Parathyroid adenoma (tissue), 2 donors: ENCODE data around the gene PIH1D1.

Source experiments
- H2AFZ ChIP-seq: fragments of 300-600 bp; sonication (generic); one replicate; pipeline ENCODE4 v1.7.0; 2017; ENCODE audit warnings: antibody characterized with exemption, mild to moderate bottlenecking
- H3K27ac ChIP-seq: fragments of 300-600 bp; sonication (generic); one replicate; pipeline ENCODE4 v1.7.0; 2017
- H3K27me3 ChIP-seq: fragments of 300-600 bp; sonication (generic); one replicate; pipeline ENCODE4 v1.7.0; 2017; ENCODE audit warnings: low read length; ENCODE audit not compliant: control insufficient read depth, insufficient read depth
- H3K36me3 ChIP-seq: fragments of 300-600 bp; sonication (generic); one replicate; pipeline ENCODE4 v1.7.0; 2017; ENCODE audit warnings: low read length; ENCODE audit not compliant: control insufficient read depth, insufficient read depth
- H3K4me1 ChIP-seq: fragments of 300-600 bp; sonication (generic); one replicate; pipeline ENCODE4 v1.7.0; 2017; ENCODE audit warnings: control low read depth
- H3K4me2 ChIP-seq: fragments of 300-600 bp; sonication (generic); one replicate; pipeline ENCODE4 v1.7.0; 2017; ENCODE audit warnings: low read length
- H3K4me3 ChIP-seq: fragments of 300-600 bp; sonication (generic); one replicate; pipeline ENCODE4 v1.7.0; 2017; ENCODE audit warnings: low read depth, low read length
- H3K79me2 ChIP-seq: fragments of 300-600 bp; sonication (generic); one replicate; pipeline ENCODE4 v1.7.0; 2017; ENCODE audit warnings: control low read depth
- H3K9ac ChIP-seq: fragments of 300-600 bp; sonication (generic); one replicate; pipeline ENCODE4 v1.7.0; 2017; ENCODE audit warnings: mild to moderate bottlenecking
- H3K9me3 ChIP-seq: fragments of 300-600 bp; sonication (generic); one replicate; pipeline ENCODE4 v1.7.0; 2017; ENCODE audit warnings: low read length; ENCODE audit not compliant: control insufficient read depth
- TF ChIP-seq, protein P1 (sequence below): fragments of 300-600 bp; sonication (generic); IDR thresholded peaks from one replicate; pipeline ENCODE4 v1.7.0; 2017; ENCODE audit warnings: antibody characterized with exemption, mild to moderate bottlenecking
- donor health status: primary hyperparathyroidism.

The PIH1D1 gene

GRCh38 chr19:49469828-49470614, 18.4 kb upstream of the PIH1D1 start:
- Histone ChIP-seq H3K4me2 (no peak overlapping the region), H3K9ac (no peak overlapping the region), H3K27ac (no peak overlapping the region), H3K79me2 (no peaks in the 10 kb centered on the region), H3K36me3 (no peaks in the 10 kb centered on the region), H3K4me3 (no peak overlapping the region), H3K27me3 (no peaks in the 10 kb centered on the region), H3K4me1 (peaks cover 4% of the 10 kb centered on the region), H3K9me3 (no peaks in the 10 kb centered on the region), H2AFZ (no peak overlapping the region)
- TF ChIP-seq, protein P1, sequence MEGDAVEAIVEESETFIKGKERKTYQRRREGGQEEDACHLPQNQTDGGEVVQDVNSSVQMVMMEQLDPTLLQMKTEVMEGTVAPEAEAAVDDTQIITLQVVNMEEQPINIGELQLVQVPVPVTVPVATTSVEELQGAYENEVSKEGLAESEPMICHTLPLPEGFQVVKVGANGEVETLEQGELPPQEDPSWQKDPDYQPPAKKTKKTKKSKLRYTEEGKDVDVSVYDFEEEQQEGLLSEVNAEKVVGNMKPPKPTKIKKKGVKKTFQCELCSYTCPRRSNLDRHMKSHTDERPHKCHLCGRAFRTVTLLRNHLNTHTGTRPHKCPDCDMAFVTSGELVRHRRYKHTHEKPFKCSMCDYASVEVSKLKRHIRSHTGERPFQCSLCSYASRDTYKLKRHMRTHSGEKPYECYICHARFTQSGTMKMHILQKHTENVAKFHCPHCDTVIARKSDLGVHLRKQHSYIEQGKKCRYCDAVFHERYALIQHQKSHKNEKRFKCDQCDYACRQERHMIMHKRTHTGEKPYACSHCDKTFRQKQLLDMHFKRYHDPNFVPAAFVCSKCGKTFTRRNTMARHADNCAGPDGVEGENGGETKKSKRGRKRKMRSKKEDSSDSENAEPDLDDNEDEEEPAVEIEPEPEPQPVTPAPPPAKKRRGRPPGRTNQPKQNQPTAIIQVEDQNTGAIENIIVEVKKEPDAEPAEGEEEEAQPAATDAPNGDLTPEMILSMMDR = no peak

DNA sequence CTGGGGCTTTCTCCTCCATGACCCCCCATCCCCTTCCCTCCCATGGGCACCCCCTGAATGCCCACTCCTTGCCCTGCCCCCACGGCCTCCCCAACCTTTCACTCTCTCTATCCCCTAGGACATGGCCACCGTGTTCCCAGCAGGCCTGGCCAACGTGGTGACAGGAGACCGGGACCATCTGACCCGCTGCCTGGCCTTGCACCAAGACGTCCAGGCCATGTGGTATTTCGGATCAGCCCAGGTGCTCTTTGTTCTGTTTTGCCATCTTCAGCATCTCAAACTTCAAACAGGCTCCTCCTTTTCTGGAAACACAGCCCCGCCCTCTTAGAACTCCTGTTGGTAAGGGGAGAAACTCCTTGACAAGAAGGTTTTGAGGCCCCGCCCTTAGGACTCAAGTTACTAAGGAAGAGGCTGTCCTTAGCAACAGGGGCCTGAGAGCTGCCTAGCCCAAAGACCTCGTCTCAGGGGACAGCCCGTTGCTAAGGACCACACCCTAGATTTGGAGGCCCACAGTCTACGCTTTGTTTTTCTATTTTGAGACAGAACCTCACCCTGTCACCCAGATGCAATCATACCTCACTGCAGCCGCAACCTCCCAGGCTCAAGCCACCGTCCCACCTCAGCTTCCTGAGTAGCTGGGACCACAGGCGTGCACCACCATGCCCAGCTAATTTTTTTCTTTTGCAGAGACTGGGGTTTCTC, 17.3 kb upstream of the PIH1D1 start:
- Histone ChIP-seq H3K9ac (no peak overlapping the region), H3K36me3 (no peaks in the 10 kb centered on the region), H3K4me2 (no peak overlapping the region), H3K9me3 (no peaks in the 10 kb centered on the region), H3K27me3 (no peaks in the 10 kb centered on the region), H3K27ac (peak overlapping the region; percentile 43), H2AFZ (no peak overlapping the region), H3K4me1 (peaks cover 4% of the 10 kb centered on the region), H3K4me3 (no peak overlapping the region), H3K79me2 (no peaks in the 10 kb centered on the region)
- TF ChIP-seq, protein P1 = no peak

- TF ChIP-seq, protein P1 = no peak
- Histone ChIP-seq H3K27me3 (no peaks in the 10 kb centered on the region), H3K4me2 (no peak overlapping the region), H3K9ac (no peak overlapping the region), H3K9me3 (no peaks in the 10 kb centered on the region), H3K79me2 (no peaks in the 10 kb centered on the region), H3K27ac (peak overlapping the region; percentile 43), H3K4me3 (no peak overlapping the region), H2AFZ (no peak overlapping the region), H3K36me3 (no peaks in the 10 kb centered on the region), H3K4me1 (no peaks in the 10 kb centered on the region)
Observed at GRCh38 chr19:49468199-49468598, 16.6 kb upstream of the PIH1D1 start.

DNA sequence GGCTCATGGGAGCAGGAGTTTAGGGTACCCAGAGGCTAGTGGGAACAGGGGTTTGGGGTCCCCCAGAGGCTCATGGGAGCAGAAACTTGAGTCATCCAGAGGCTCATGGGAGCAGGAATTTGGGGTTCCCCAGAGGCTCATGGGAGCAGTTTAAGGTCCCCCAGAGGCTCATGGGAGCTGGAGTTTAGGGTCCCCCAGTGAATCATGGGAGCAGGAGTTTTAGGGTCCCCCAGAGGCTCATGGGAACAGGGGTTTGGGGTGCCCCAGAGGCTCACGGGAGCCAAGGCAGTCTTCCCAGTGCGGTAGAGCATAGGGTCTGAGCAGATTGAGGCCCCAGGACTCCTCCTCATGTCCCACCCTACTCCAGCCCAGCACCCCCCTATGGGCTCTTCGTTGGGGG, 13.8 kb upstream of the PIH1D1 start:
- Histone ChIP-seq H2AFZ (no peak overlapping the region), H3K27me3 (no peaks in the 10 kb centered on the region), H3K9me3 (no peaks in the 10 kb centered on the region), H3K4me1 (no peaks in the 10 kb centered on the region), H3K9ac (no peak overlapping the region), H3K4me2 (no peak overlapping the region), H3K4me3 (no peak overlapping the region), H3K27ac (no peak overlapping the region), H3K36me3 (no peaks in the 10 kb centered on the region), H3K79me2 (no peaks in the 10 kb centered on the region)
- TF ChIP-seq, protein P1 = no peak
